DOHH2 (cell line): ENCODE measurements around the gene KCNAB1.

Experiments
- H3F3A ChIP-seq: fragments of 200-600 bp; sonication (generic), shearing (Covaris generic); 2 replicates; pipeline ENCODE4 v1.6.0; 2016; ENCODE audit warnings: antibody characterized with exemption, mild to moderate bottlenecking; ENCODE audit not compliant: control insufficient read depth, insufficient read depth
- H3K27ac ChIP-seq: fragments of 200-600 bp; sonication (generic); 2 replicates; pipeline ENCODE4 v1.5.1; 2014; ENCODE audit warnings: low read depth, mild to moderate bottlenecking, low read length, moderate library complexity
- H3K27me3 ChIP-seq: fragments of 200-600 bp; sonication (generic); 2 replicates; pipeline ENCODE4 v1.6.1; 2014; ENCODE audit warnings: mild to moderate bottlenecking, low read length, mixed read lengths; ENCODE audit not compliant: control insufficient read depth
- H3K36me3 ChIP-seq: fragments of 200-600 bp; sonication (generic); 2 replicates; pipeline ENCODE4 v1.6.1; 2014; ENCODE audit warnings: mild to moderate bottlenecking, low read length, moderate library complexity, mixed read lengths; ENCODE audit not compliant: control insufficient read depth
- H3K4me1 ChIP-seq: fragments of 200-600 bp; sonication (generic); 2 replicates; pipeline ENCODE4 v1.6.1; 2014; ENCODE audit warnings: mild to moderate bottlenecking, low read length, mixed read lengths; ENCODE audit not compliant: control insufficient read depth
- H3K4me2 ChIP-seq: fragments of 200-600 bp; sonication (generic); 2 replicates; pipeline ENCODE4 v1.6.0; 2014; ENCODE audit warnings: mild to moderate bottlenecking, low read length, moderate library complexity
- H3K4me3 ChIP-seq: fragments of 200-600 bp; sonication (generic); 2 replicates; pipeline ENCODE4 v1.5.1; 2014; ENCODE audit warnings: mild to moderate bottlenecking, low read length, mixed read lengths
- H3K79me2 ChIP-seq: fragments of 200-600 bp; sonication (generic); 2 replicates; pipeline ENCODE4 v1.6.1; 2014; ENCODE audit warnings: mild to moderate bottlenecking, low read length, mixed read lengths; ENCODE audit not compliant: control insufficient read depth
- H3K9me2 ChIP-seq: fragments of 200-600 bp; sonication (generic); replicated peaks from 2 replicates; pipeline ENCODE4 v1.6.1; 2014; ENCODE audit warnings: mild to moderate bottlenecking, low read length, mixed read lengths; ENCODE audit not compliant: control insufficient read depth
- H3K9me3 ChIP-seq: fragments of 200-600 bp; sonication (generic); 2 replicates; pipeline ENCODE4 v1.6.1; 2014; ENCODE audit warnings: antibody characterized with exemption, low read length, mixed read lengths; ENCODE audit not compliant: control insufficient read depth, insufficient read depth
- H4K20me1 ChIP-seq: fragments of 200-600 bp; sonication (generic); 2 replicates; pipeline ENCODE4 v1.6.0; 2014; ENCODE audit warnings: low read depth, mild to moderate bottlenecking, antibody characterized with exemption, low read length, moderate library complexity; ENCODE audit not compliant: control insufficient read depth, insufficient read depth
- EZH2phosphoT487 ChIP-seq: fragments of 200-600 bp; sonication (generic); IDR thresholded peaks from 2 replicates; pipeline ENCODE4 v1.6.1; 2017; ENCODE audit warnings: borderline replicate concordance, mild to moderate bottlenecking, antibody characterized with exemption, low read length, moderate library complexity, mixed read lengths
- TF ChIP-seq, protein P1 (sequence below): fragments of 200-600 bp; sonication (generic); IDR thresholded peaks from one replicate; pipeline ENCODE4 v1.5.1; 2014; ENCODE audit warnings: antibody characterized with exemption, mild to moderate bottlenecking, low read depth, low read length; ENCODE audit not compliant: poor library complexity, severe bottlenecking

KCNAB1 gene

DNA sequence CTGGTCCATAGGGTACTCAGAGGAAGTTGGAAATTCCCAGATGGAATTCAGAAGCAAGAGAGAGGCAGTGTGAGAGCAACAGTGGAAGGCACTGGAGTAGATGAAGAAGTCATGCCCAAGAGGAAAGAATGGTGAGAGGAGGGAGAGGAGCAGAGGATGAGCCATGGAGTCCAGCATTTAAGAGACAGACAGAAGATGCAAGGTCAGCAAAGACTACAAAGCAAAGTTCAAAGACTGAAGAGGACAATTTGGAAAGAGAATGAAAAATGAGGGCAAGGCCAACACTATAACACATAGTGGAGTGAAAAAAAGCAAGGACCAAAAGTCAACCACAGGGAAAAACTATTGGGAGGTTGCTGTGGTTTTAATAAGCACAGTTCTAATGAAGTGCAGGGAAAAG lies 255.8 kb downstream of the KCNAB1 start:
- Histone ChIP-seq H3K36me3 (no peaks in the 10 kb centered on the region), H3K4me1 (no peaks in the 10 kb centered on the region), H3K27me3 (peaks cover 5% of the 10 kb centered on the region; the same call in 1 of the 2 replicates), H3K4me2 (no peak overlapping the region), H3K9me3 (no peaks in the 10 kb centered on the region), H3K79me2 (no peaks in the 10 kb centered on the region), H3K4me3 (no peak overlapping the region), H4K20me1 (no peaks in the 10 kb centered on the region), H3K27ac (no peak overlapping the region), H3K9me2 (no peaks in the 10 kb centered on the region), H3F3A (no peaks in the 10 kb centered on the region)
- TF ChIP-seq, protein P1, sequence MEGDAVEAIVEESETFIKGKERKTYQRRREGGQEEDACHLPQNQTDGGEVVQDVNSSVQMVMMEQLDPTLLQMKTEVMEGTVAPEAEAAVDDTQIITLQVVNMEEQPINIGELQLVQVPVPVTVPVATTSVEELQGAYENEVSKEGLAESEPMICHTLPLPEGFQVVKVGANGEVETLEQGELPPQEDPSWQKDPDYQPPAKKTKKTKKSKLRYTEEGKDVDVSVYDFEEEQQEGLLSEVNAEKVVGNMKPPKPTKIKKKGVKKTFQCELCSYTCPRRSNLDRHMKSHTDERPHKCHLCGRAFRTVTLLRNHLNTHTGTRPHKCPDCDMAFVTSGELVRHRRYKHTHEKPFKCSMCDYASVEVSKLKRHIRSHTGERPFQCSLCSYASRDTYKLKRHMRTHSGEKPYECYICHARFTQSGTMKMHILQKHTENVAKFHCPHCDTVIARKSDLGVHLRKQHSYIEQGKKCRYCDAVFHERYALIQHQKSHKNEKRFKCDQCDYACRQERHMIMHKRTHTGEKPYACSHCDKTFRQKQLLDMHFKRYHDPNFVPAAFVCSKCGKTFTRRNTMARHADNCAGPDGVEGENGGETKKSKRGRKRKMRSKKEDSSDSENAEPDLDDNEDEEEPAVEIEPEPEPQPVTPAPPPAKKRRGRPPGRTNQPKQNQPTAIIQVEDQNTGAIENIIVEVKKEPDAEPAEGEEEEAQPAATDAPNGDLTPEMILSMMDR: no peak
- TF ChIP-seq EZH2phosphoT487: no peak

DNA sequence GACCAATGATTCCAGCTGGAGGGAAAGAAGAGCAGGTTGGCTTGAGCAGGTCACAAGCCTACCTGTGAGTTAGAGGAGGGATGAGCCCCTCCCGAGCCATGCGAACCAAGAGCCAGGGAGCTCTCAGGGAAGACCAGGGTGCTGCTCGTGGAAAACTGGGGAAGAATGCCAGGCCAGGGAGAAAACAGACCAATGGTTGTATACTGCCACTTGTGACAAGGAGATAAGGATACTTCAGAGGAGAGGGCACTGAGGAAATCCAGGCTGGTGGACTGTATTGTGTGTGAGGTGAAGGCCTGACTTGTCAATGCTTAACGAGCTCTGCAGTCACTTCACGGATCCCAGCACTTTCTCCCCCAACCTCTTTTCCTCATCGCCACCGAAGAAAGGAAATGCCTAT lies 256.9 kb downstream of the KCNAB1 start:
- H3K36me3 ChIP-seq: no peaks in the 10 kb centered on the region
- no peaks in the 10 kb centered on the region for H3K9me2 ChIP-seq
- TF ChIP-seq, protein P1: no peak
- TF ChIP-seq EZH2phosphoT487: no peak
- no peak overlapping the region for H3K27ac ChIP-seq
- no peaks in the 10 kb centered on the region for H3K9me3 ChIP-seq
- no peak overlapping the region for H3K4me3 ChIP-seq
- H3K4me1 ChIP-seq: no peaks in the 10 kb centered on the region
- no peaks in the 10 kb centered on the region for H3K79me2 ChIP-seq
- H3F3A ChIP-seq: no peaks in the 10 kb centered on the region
- no peaks in the 10 kb centered on the region for H4K20me1 ChIP-seq
- peaks cover 8% of the 10 kb centered on the region; the same call in 1 of the 2 replicates for H3K27me3 ChIP-seq
- H3K4me2 ChIP-seq: no peak overlapping the region

DNA sequence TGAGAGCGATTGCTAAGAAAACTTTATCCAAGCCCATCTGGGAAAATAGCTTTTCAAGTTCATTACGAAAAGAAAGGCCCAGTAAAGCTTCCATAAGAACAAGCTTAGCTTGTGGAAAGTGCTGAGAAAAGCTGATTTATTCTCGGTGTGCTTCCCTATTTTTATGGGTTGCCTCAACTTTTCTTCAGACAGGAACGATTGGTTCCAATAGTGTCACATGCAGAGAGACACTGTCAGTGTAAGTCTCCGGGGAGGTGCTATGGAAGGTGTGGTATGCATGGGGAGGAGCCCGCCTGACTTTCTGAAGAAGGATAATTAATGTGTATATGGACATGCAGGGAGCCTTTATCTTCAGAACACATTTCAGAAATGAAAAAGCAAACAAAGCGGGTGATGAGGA lies 257.3 kb downstream of the KCNAB1 start:
- Histone ChIP-seq H3K4me1 (no peaks in the 10 kb centered on the region), H3K36me3 (no peaks in the 10 kb centered on the region), H3K79me2 (no peaks in the 10 kb centered on the region), H3K9me3 (no peaks in the 10 kb centered on the region), H3K4me3 (no peak overlapping the region), H3K9me2 (no peaks in the 10 kb centered on the region), H3K27ac (no peak overlapping the region), H4K20me1 (no peaks in the 10 kb centered on the region), H3F3A (no peaks in the 10 kb centered on the region), H3K4me2 (no peak overlapping the region), H3K27me3 (peaks cover 8% of the 10 kb centered on the region; the same call in 1 of the 2 replicates)
- TF ChIP-seq, protein P1: no peak
- TF ChIP-seq EZH2phosphoT487: no peak

DNA sequence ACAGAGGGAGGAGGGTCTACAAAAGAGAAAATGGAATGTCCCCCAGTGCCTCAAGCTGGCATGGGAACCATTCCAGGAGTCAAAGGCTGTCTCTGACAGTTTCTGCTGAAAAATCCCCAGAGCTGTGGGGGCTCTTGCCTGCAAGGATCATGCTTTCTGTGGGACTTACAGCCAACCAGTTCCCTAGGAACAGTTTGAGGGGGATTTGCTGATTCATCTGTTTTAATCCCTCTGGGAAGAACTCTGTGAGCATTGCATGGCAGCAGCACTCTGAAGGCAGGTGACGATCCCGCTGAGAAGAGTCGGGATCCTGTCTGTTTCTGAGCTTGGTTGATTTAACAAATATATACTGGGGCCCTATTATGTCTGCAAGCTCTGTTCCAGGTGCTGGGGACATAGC lies 258.5 kb downstream of the KCNAB1 start:
- Histone ChIP-seq H3K4me2 (no peak overlapping the region), H3K9me3 (no peaks in the 10 kb centered on the region), H3K9me2 (no peaks in the 10 kb centered on the region), H3K79me2 (no peaks in the 10 kb centered on the region), H3K27me3 (peaks cover 10% of the 10 kb centered on the region; the same call in 1 of the 2 replicates), H3K4me1 (no peaks in the 10 kb centered on the region), H4K20me1 (no peaks in the 10 kb centered on the region), H3K36me3 (no peaks in the 10 kb centered on the region), H3F3A (no peaks in the 10 kb centered on the region), H3K4me3 (no peak overlapping the region), H3K27ac (no peak overlapping the region)
- no peak for TF ChIP-seq EZH2phosphoT487
- TF ChIP-seq, protein P1: no peak
